ENCODE results near the gene EIF2B2.
"Not testable (repeated sequence)": the region's sequence is repeated elsewhere in the genome, so short reads cannot be mapped to it uniquely, and the experiment has no call there.

Gene EIF2B2

DNA sequence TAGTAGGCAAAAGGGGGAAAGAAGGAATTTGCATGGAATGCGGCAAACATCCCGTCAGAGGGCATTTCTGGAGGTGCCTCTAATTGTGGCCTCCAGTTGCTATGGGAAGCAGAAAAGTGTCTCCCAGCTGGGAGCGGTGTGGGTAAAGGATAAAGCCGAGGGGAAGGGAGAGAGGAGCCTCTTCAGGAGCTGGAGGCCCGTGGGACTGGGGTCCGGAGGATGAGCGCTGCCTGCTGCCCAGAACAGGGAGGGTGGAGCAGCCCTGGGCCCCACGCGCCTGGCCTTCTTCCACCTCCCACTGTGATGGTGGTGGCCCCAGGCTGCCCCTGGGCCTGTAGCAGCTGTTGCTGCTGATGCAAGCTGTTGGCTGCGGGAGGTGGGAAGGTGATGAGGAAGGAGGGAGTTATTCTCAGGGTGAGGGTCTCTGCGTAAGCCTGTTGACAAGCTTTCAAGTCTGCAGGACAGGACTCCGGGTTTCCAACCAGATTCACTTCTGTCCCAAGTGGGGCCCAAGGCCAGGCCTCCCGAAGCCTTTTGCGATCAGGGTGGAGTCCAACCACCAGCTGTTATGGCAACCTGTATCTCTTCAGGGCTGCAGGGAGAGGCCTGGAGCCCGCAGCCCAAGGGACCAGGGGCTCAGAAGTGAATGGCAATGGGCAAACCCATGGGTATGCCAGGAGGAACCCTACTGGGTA lies 28.2 kb upstream of the EIF2B2 start:
- no peak for DNase-seq

DNA sequence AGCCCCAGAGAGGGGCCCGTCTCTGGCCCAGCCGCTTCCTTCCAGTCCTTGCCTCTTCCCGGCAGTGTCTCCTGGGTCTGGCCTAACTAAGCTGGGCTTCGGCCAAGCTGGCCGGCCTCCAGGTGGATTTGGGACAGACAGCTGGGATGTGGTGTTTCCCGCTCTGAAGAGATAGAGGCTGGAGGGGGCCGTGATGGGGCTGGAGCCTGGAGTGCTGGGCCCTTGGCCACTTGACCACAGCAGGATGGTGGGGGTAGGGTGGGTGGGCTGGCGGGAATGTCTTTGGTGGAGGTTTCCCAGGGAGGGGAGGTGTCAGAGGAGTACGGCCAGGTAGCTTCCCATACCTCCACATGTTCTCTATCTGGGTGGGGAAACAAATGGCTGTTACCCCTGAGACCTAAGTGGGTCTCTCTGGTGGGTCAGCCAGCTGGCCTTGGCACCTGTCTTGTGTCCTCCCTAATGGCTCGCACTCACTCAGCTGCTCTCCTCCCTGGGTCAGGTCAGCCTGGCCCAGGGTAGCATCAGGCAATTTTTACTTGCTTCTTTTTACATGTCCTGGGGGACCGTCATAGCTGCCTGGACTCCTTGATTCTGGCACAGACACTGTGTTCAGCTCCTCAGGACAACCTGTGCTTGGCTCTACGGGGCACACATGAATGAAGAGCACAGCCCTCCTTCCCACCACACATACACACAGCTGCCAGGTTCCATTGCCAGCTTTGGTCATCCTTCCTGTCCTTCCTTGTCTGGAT lies 27.5 kb upstream of the EIF2B2 start:
- DNase-seq = no peak

DNA sequence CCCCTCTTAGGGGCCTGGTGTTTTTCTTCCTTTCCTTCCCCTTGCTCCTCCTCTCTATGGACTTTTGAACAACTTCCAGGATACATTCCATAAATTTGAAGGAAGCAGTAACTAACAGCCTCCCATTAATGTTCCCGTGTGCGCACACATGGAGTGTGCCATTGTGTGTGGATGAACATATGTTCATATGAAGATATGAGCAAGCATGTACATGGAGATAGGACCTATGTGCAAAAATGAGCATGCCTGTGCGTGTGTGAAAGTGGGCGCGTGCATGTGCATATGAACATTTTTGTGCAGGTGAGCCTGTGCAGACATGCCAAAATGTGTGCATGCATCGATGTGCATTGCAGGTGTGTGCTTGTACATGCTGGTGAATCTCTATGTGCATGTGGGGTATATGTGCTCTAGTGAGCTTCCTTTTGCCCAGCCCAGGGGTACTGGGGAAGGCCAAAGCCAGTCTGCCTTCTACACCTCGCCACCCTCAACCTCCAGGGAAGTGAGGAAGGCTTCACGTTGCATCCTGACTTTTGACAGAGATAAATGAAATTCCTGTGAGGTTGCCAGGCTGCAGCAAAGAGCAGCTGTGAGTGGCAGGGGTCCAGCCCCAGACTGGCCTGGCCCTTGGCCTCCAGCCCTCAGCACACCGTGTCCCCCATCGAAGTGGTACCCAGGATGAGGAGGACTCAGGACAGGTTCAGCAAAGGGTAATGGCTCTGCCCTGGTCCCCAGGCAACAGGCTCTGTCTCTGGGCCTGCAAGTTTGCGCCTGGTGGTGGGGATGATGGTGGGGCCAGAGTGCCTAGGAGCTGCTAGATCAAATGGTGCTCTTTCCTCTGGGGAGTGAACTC lies 26.2 kb upstream of the EIF2B2 start:
- DNase-seq = no peak

DNA sequence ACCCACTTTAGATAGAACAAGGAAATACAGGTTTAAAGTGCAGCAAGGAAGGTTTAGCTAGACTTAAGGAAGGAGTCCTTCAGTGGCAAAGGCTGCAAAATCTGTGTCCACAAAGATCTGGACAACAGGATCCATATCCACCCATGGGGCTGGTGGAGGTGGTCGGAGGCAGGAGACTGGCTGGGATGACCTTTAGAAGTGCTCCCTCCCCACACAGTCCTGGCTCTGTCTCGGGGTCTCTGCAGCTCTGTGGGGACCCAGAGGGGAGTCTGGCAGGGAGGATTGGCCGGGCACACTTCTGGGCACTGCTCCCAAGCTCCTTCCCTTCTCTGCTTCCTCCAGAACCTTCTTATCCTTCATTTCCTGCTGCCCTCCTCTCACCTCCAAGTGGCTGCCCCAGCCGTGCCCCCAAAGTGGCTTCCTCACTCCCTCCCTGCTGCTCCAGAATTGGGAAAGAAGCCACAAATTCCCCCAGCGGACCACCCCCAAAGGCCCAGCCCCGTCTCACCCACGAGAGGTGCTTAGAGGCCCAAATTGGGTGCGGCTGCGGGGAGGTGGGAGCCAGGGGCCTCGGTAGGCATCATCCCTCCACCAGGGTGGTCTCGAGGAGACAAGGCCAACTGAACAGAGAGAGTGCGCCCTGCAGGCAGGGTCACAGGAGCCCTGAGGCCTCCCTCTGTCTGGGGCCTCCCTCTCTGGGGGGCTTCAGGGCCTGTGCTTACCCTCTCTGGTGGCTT lies 25.4 kb upstream of the EIF2B2 start:
- no peak for DNase-seq

DNA sequence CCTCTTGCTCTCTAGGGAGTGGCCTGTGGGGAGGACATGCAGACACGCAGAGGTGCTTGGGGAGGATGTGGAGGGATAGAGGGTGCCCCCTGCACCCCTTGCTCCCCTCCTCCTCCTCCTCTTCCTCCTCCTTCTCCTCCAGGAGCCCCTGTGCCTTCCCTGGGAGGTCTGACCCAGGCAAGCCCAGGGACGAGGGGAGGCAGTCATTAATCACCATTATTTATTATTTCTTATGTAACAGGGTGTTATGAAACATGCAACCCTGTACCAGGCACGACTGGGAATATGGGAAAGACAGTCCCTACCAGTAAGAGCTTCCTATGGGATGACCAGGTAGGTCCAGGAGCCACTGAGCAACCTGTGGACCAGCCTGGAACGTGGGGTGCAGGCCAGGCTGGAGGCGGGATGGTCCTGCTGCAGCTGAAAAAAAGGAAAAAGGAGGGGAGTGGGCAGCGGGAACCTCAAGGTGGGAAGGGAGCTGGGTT lies 24.8 kb upstream of the EIF2B2 start:
- no peak for DNase-seq

DNA sequence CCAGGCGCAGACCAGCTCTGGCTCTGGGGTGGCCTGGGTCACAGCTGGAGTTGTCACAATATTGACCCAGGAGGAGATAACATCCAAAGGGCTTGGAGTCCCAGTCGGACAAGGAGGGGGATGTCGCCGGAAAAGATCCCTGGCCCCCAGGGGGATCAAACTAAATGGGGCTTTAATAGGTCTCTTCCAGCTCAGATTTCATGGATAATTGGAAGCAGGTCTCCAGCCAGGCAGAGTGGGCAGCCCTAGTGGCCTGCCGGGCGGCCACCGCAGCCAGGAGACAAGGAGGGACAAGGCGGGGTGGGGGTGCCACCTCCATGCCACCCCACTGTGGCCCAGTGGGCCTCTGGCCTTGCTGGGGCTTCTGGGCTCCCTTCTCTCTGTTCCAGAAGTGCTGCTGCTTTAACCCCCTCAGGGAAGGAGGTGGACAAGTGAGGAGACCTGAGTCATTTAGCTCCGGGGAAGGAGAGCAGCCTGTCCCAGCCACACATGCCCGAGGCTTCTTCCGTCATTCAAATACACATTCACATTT lies 24.2 kb upstream of the EIF2B2 start:
- DNase-seq = no peak

DNA sequence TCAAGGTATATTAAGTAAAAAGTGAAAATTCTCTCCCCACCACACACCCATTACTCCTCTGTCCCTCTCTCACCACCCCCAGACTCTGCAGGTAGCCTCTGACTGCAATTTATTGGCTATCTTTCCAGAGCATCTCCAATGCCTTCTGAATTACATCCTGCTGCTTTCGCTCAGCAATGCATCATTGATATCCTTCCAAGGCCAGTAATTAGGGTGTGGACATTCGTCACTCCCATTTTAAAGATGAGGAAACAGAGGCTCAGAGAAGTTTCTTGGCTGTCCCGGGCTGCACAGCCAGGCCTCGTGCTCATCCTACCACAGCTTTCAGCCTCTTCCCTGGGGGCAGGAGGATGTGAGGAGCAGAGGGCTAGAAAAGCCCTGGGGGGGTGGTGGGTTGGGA lies 23.7 kb upstream of the EIF2B2 start:
- DNase-seq = no peak

DNA sequence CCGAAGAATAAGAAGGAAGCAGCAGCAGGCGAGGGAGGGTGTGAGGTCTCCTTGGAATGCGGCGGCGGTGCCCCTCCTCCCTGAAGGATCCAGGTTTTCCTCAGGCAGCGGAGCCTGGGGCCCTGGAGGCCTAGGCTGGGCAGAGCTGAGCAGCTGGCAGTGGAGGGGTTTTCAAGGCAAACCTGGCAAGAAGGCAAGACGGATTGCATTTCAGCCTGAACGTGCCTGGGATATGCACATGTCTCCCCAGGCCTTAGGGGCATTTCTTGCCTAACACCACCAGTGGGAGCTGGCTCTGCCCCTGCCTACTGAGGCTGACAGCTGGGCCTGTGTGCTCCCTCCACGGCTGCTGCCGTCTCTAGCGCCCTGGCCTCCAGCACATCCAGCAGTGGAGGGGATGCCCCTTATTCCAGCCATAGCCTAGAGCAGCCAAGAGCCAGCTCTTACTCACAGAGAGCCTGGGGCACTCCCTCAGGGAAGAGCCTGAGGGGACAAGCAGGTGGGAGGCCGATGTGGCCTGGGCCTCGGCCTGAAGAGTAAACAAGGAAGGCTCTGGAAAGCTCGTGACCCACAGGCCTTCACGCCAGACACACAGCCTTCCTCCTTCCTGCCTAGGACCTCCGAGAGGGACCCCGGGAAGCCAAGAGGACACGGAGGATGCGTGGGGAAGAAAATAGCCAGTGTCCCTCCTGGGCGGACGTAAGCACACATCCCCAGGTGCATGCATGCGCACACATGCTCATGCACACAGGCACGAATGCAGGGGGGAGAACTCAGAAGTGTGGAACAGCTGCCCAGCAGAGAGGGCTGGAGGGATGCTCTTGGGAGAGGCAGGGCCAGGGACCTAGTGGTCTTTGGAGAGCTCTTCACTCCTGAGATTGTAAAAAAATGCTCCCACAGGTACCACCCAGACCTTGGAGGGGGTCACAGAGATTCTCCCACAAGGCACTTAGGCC lies 23.0 kb upstream of the EIF2B2 start:
- DNase-seq = no peak

DNA sequence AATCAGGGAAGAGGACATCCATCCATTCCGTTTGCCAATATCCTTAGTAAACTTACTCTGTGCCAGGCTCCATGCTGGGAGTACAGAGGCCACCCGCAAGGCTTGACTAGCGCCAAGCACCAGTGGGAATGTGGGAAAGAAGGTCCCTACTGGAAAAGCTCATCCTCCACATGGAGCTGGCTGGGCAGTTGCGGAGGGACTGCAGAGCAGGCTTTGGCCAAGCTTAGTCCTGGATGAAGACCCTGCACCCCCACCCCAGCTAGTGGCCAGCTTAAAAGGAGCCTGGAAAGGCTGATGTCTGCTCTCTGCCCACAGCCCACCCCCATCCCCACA lies 22.4 kb upstream of the EIF2B2 start:
- no peak for DNase-seq

DNA sequence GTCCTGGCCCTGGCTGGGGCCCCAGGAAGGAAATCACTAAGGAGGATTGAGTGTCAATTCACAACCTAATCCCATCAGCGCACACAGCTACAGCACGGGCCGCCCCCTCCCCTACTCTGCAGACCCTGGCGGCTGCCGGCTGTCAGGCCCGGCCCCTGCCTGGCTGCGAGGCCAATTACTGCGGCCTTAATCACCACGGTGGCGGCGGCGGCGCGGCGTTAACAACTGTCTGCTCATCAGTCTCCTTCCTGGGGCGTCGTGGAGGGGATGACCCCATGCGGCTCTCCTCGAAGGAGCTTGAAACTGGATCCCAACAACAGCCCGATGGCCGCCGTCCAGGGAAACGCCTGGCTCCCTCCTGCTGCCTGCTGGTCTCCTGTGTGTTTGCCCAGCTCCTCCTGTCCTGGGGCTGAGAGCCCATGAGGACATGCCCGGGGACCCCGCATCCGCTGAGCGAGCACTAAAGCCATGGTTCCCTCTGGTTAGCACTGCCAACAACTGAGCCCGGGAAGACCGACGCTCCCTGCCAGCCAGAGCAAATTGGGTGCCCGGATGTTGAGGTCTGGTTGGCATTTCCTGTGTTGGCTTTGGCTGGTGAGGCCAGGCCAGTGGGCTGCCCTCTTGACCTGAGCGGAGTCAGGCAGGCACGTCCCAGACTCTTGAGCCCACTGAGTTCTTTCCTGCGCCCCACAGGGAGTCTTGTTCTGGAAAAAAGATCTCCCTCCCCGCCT lies 21.8 kb upstream of the EIF2B2 start:
- peak in 1 of 2 experiments; percentile 22 for DNase-seq

DNA sequence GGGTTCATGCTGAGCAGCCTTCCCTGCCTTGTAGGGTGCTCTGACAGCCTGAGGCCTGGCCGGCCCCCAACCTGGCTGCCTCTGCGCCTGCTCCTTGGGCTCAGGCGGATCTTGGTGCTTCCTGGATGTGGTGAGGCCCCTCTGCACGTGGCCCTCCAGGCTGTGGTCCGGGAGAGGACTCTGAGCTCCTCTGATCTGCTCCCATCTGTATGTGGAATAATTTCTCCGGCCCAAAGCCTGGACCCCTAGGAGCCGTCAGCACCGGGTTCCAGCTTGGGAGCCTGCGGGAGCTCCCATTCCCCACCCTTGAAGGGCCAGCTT lies 21.3 kb upstream of the EIF2B2 start:
- no peak for DNase-seq

DNA sequence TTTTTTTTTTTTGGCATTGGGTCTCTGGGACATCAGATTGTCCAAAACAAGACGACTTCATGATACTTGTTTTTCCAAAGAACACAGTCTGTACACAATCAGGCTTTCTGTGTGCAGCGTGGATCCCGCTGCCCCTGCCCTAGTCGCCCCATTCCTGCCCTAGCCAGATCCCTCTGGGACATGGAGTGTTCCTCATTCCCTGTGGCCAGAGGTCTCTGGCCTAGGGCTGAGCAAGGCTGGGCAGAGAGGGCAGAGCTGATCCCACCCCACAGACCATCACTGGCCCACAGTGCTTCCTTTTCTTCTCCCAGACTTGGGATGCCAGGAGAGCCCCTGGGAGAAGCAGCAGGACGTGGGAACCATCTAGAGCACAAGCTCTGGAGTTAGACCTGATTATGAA lies 20.9 kb upstream of the EIF2B2 start:
- no peak for DNase-seq

DNA sequence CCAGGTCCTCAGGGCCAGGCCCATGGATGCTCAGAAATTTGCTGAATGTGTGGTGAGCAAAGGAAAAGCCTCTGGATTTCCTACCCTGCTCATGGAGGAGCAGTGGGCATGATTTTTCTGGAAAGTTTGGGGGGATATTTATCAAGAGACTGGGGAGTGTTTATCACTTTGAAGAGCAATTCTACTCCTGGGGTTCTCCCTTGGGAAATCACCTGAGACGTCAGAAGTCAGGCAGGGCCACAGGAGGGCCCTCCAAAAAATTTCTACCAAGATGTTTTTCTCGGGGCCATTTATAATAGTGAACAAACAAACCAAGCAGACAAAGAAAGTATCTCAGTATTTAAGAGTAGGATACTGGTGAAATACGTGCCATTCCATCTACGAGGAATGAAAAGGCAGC lies 20.1 kb upstream of the EIF2B2 start:
- DNase-seq = no peak

DNA sequence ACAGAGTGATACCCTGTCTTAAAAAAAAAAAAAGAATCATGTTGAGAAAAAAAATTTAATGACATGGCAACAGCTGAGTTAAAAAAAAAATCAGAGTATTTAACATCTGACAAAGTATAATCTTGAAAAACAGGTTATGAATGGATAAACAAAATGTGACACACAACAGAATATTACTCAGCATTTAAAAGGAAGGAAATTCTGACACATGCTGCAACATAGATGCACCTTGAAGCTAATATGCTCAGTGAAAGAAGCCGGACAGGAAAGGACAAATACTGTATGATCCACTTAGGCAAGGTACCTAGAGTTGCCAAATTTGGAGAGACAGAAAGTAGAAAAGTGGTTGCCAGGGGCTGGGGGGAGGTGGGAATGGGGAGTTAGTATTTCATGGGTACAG lies 19.4 kb upstream of the EIF2B2 start:
- DNase-seq = no peak

DNA sequence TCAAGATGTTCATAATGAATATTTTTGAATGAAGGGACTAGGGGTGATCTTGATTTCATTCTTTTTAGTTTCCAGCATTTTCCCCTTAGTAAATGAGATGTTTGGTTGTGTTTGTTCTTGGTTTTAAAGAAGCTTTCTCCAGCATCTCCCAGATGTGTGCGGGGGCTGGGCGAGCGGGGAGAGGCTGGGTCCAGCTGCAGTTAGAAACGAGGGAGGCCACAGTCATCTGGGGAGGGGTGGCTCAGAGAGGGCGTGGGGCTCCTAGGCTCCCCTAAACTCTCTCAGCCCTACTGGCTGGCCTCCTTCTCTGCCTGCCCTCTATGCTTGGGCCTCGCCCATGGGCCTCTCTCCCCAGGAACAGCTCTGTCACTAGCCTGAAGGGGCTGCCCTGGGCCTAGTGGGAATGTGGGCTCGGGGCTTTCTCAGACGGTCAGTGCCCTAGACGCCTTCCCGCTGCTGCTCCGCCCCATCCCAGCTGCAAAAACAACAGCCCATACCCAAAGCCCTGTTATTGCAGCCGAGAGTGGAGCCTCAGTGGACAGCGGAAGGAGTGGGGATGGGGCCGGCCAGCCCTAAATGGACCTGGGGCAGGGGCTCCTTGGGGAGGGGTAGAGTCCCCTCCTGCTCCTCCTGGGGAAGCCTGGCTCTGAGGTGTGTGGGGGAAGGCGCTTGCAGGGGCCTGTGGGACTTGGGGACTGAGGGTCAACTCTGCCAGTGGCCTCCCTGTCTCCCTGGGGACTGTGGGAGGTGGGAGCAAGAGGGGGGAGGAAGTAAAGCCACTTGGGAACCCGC lies 18.3 kb upstream of the EIF2B2 start:
- no peak for DNase-seq

DNA sequence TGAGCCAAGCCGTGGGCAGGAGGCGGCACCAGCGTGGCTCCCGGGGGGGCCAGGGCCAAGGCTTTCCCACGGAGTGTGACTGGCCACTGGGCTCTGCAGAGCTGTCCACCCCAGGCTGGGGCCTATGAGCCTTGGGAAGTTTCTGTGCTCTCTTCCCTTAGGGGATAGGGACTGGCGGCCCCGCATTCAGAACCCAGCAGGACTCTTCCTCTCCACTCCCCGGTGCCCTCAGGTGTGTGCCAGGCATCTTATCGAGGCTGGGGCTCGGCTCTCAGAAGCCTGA lies 17.8 kb upstream of the EIF2B2 start:
- DNase-seq = no peak

DNA sequence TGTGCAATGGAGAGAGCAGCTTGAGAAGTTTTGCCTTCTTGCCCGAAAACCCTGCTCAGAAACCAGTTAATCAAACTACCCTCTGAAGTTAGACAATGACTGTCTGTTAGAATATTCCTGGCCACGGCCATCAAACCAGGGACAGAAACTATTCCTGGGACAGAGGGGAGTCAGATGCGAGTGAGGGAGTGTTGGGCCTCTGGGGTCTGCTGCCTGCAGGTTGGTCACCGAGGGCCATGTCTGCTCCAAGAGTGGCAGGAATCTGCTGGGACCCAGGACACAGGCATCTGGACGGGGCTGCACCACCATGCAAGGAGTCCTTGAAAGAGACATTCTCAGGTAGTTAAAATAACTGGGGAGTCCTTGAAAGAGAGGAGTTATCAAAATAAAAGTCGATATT lies 16.9 kb upstream of the EIF2B2 start:
- DNase-seq = no peak

DNA sequence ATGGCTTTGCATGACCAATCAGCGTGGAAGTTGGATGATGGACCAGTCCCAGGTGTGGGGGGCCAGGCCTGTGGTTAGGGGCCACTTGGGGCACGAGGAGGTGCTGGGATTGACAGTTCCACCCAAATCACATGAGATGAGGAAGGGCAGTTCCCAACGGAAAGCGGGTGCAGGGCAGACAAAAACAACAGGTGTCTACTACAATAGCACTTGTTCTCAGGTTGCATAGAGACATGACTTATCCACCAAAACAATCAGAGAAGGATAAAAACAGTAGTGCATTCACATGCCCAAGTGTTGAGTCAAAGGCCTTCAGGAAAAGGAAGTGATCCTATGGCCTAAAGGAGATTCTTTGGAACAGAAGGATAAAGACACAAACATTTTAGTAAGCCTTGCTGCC lies 14.6 kb upstream of the EIF2B2 start:
- no peak for DNase-seq

DNA sequence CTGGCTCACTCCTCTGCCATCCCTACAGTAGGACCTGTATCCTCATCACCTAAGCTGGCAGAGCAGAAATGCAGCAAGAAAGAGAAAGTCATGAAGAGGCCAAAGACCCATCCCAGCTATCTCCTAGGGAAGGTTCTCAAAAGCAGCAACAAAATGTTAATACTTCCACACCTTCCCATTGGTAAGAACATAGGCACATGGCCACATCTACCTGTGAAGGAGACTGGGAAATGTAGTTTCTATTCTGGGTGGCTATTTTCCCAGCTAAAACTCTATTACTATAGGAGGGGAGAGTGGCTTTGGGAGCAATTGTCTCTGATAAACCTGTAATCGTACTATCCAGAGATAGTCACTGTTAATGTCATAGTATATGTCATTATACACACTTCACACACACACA lies 13.7 kb upstream of the EIF2B2 start:
- DNase-seq = no peak

DNA sequence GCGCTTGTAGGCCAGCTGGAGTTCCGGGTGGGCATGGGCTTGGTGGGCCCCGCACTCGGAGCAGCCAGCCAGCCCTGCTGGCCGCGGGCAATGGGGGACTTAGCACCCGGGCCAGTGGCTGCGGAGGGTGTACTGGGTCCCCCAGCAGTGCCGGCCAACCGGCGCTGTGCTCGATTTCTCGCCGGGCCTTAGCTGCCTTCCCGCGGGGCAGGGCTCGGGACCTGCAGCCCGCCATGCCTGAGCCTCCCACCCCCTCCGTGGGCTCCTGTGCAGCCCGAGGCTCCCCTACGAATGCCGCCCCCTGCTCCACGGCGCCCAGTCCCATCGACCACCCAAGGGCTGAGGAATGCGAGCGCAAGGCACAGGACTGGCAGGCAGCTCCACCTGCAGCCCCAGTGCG lies 8.5 kb upstream of the EIF2B2 start:
- not testable (repeated sequence) for DNase-seq

All from NCI-H2081 (cell line).